GM06990 (cell line): Measurements from ENCODE around the gene ATXN10.

Experiments
- DNase-seq: peaks from one replicate; pipeline ENCODE4 v3.0.0-alpha.2; 2011; ENCODE audit not compliant: insufficient read length; ENCODE audit errors: extremely low read depth
- H3K27me3 ChIP-seq: replicated peaks from 2 replicates; pipeline ENCODE4 v1.6.0; 2011; ENCODE audit warnings: low read length; ENCODE audit not compliant: control insufficient read depth, insufficient read depth
- H3K36me3 ChIP-seq: 2 replicates; pipeline ENCODE4 v1.5.1; 2011; ENCODE audit warnings: low read length; ENCODE audit not compliant: control insufficient read depth, insufficient read depth
- H3K4me3 ChIP-seq: replicated peaks from 2 replicates; pipeline ENCODE4 v1.5.1; 2011; ENCODE audit warnings: low read depth, mild to moderate bottlenecking, control low read depth, low read length
- TF ChIP-seq, protein P1 (sequence below): IDR thresholded peaks from 2 replicates; pipeline ENCODE4 v1.5.1; 2011; ENCODE audit warnings: low read length, control low read depth, mild to moderate bottlenecking, inconsistent platforms; ENCODE audit not compliant: insufficient read depth, poor library complexity, severe bottlenecking

Gene ATXN10

DNA sequence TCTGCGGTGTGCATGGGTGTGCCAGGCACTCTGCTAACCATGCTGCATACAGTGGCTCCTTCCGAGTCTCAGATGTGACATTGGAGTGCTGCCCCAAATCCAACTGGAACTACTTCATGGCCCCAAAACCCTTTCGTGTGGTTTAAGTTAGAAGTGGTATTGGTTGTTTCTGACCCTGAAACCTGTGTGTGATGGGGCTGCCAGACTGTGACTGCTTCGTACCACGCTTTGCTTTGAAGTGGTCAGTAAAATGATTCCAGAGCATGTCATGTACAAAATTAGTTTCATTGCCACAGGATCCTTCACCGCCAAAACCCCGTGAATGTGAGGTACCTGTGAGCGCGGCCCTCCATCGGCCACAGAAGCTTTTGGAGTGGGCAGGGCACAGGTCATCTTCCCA, 163.2 kb downstream of the ATXN10 start:
- no peak overlapping the region for H3K4me3 ChIP-seq
- no peaks in the 10 kb centered on the region for H3K27me3 ChIP-seq

DNA sequence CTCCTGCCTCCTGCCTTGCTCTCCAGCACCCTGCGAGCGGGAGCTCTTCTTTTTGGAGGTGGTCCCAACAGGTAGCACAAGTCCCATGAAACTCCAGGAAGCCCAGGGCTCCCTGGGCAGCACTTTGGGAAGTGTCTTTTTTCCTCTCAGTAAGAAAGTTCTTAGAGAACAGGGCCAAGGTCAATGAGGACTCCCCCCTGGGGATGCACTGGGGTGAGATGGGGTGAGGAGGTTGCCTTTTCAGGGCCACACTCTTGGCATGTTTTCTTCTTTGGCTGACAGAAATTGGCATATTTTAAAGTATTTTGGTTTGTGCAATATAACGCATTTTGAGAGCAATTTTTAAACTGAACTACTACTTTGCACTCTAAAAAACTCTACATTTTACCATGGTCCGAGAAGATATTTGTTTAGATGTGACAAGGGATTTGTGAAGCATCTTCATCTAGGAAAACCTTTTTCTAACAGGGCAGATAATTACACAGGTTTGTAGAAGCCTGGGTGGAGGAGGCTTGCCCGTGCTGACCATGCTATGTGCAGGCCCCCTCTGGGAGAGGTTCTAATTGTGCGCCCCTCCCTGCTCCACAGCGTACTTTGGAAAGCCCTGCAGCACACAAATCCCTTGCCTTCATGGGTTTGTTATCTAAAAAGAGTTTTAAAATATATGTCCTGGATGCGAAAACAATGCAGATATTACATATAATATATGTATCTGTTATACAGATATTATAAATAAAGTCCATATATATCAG, 165.0 kb downstream of the ATXN10 start:
- TF ChIP-seq, protein P1, sequence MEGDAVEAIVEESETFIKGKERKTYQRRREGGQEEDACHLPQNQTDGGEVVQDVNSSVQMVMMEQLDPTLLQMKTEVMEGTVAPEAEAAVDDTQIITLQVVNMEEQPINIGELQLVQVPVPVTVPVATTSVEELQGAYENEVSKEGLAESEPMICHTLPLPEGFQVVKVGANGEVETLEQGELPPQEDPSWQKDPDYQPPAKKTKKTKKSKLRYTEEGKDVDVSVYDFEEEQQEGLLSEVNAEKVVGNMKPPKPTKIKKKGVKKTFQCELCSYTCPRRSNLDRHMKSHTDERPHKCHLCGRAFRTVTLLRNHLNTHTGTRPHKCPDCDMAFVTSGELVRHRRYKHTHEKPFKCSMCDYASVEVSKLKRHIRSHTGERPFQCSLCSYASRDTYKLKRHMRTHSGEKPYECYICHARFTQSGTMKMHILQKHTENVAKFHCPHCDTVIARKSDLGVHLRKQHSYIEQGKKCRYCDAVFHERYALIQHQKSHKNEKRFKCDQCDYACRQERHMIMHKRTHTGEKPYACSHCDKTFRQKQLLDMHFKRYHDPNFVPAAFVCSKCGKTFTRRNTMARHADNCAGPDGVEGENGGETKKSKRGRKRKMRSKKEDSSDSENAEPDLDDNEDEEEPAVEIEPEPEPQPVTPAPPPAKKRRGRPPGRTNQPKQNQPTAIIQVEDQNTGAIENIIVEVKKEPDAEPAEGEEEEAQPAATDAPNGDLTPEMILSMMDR: no peak
- no peaks in the 10 kb centered on the region for H3K27me3 ChIP-seq
- no peak overlapping the region for H3K4me3 ChIP-seq
- no peak for DNase-seq
- H3K36me3 ChIP-seq: peaks cover 15% of the 10 kb centered on the region

More for the DNA sequence above, 163.2 kb downstream of the ATXN10 start:
- TF ChIP-seq, protein P1: no peak
- peaks cover 13% of the 10 kb centered on the region for H3K36me3 ChIP-seq
- DNase-seq: no peak

DNA sequence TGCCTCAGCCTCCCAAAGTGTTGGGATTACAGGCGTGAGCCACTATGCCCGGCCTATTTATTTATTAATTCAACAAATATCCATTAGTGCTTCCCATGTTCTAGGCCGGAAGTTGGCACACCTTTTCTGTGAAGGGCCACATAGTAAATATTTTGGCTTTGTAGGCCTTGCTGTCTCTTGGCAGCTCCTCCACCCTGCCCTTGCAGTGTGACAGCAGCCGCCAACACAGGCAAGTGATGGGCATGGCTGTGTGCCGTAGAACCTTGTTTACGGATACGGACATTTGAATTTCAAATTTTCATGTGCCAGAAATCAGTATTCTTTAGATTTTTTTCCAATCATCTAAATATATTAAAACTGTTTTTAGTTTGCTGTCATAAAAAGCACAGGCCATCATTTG, 165.9 kb downstream of the ATXN10 start:
- Histone ChIP-seq H3K36me3 (peaks cover 15% of the 10 kb centered on the region), H3K4me3 (no peak overlapping the region), H3K27me3 (no peaks in the 10 kb centered on the region)
- no peak for DNase-seq
- TF ChIP-seq, protein P1: no peak

DNA sequence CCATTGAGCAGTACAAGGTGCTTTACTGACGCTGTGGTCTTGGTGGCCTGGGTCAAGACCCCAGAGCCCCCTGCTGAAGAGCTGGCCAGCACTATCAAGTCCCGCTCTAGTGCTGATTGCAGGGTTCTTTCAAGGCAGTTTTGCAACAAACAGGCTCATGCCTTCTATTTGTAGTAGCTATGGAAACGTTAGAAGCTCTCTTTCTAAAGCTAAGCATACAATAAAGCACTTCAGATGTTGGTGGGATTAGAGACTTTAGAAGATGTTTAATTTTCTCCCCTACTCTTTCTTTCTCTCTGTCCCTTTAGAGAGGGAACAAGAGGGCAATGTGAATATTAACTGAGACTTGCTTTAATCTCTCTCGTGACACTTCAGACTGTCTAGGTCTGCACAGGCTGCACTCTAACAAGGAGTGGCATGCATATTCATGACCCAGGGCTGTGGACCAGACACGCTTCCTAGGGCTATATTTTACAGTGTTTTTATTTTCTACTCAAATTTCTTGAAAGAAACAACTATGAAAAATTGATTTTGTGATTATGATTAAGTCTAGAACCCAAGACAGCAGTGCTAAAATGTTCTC, 166.8 kb downstream of the ATXN10 start:
- no peaks in the 10 kb centered on the region for H3K27me3 ChIP-seq
- H3K36me3 ChIP-seq: peaks cover 18% of the 10 kb centered on the region
- TF ChIP-seq, protein P1: no peak
- no peak overlapping the region for H3K4me3 ChIP-seq
- DNase-seq: no peak

DNA sequence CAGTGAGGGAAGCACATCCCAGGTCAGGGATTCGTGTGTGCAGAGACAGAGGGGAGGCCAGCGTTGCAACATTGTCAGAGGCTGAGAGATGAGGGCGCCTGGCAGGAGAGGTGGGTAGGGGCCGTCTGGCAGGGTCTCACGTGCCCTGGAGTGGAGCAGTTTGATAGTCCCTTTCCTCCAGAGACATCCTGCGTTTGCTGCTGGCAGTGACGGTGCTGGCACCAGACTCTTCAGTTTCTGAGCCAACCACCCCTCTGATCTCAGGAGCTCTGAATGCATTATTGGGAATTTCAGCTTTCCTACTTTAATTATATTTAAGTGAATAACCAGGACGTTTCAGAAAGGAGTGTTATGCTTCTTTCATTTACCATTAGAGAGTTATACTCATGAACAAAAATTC, 168.8 kb downstream of the ATXN10 start:
- TF ChIP-seq, protein P1: no peak
- no peak for DNase-seq

More for the DNA sequence above, 168.8 kb downstream of the ATXN10 start:
- H3K27me3 ChIP-seq: no peaks in the 10 kb centered on the region
- no peak overlapping the region for H3K4me3 ChIP-seq
- H3K36me3 ChIP-seq: peaks cover 12% of the 10 kb centered on the region
